ENCODE measurements around the gene WFDC1.

The WFDC1 gene

DNA sequence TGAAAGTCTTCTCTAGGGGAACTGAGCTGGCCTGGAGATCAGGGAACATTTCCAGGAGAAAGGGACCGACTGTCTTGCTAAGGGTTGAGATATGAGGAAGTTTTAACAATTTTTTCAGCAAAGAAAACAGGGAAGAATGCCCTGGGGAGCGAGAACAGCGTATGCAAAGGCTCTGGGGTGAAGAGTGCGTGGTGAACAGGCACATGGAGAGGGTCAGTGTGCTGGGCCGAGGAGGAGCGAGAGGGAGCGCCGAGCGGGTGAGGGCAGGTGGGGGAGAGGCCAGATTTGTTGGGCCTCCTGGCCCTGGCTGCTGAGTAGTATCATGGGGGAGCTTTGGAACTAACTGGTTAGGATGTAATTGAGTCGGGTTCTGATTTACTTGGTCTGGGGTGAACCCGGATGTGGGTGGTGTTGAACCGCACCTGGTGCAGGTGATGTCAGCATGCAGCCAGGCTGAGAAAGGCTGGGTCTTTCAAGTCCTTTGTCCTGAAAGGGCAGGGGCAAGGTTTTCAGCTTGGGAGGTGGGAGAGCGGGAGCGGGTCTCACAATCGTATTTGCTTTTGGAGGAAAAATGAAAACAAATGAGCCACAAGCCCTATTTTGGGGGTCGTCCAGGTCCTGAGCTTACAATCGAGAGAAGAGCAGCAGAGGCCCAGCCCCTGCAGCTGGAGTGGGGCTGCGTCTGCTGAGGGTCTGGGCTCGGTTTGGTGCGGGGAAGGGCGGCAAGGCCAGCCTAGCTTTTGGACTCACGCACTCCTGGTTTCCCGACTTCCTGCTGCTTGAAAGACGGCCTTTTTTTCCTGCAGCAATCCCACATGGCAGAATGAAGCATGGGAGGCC is 11.1 kb upstream of the WFDC1 start:
- DNase-seq (ENCODE audit: low spot score): no peak
- TF ChIP-seq CTCF (IDR thresholded peaks at IDR 0.05; ENCODE audit: borderline replicate concordance, control extremely low read depth, extremely low read depth, insufficient read depth, missing control alignments): no peak
- in situ Hi-C loops (cut with MboI; ENCODE audit: low sequenced_read_pairs, unreplicated experiment): loop anchor here (25.0 kb wide), 2 partner anchors 204 to 329 kb away; partner anchors contain the start of gene COTL1

DNA sequence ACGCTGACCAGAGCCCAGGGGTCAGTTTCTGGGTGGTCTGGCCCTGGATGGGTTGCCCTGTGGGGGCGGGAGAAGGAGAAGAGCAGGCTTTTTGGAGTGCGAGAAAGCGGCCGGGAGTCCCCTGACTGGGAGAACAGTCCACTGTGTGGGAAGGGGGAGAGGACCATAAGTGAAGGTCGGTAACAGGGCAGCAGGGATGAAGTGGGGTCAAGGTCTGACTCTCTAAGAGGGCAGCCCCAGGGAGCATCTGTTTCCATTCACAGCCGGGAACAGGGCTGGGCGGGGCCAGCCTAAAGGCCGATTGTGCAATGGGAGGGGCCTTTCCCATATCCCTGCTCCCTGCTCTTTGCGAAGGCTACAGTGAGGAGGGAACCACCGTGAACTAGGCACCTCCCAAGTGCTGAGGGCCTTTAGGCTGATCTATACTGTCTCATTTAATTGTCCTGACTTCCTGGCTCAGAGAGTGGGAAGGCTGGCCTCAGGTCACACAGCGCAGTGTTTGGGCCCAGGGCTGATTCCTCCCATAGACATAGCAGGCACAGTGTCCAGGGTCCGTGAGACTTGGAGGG is 10.4 kb upstream of the WFDC1 start:
- no peak for DNase-seq (ENCODE audit: low spot score)
- TF ChIP-seq CTCF (IDR thresholded peaks at IDR 0.05; ENCODE audit: borderline replicate concordance, control extremely low read depth, extremely low read depth, insufficient read depth, missing control alignments): no peak
- in situ Hi-C loops (cut with MboI; ENCODE audit: low sequenced_read_pairs, unreplicated experiment): loop anchor here (25.0 kb wide), 2 partner anchors 203 to 328 kb away; partner anchors contain the start of gene COTL1

DNA sequence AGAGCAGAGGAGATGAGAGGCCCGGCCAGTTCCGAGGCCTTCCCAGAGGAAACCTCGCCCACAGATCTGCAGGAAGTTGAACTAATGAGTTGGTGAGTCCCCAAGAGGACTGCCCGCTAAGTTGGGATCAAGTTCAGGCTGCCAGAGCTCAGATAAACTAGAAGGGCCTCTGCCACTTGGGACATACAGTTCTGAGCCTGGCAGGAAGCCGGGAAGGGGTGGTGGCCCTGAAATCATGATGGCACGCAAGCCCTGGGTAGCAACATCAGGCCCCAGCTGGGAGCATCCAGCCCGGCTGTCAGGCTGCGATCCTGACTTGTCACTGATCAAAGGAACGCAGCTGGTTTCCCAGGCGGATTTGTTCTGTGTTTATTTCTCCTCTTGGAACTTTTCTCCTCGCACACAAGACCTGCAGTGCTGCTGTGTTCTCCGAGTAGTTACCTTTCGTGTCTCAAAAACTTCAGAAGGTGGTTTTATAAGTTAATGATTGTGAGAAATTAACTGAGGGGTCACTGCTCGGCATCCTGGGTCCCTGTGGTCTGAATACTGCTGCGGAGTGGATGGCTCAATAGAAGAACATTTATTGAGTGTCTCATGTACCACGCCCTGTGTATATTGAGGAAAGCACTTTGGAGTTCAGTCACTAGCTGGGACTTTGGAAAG is 8.0 kb upstream of the WFDC1 start:
- DNase-seq (ENCODE audit: low spot score): no peak
- in situ Hi-C loops (cut with MboI; ENCODE audit: low sequenced_read_pairs, unreplicated experiment): loop anchor here (25.0 kb wide), 2 partner anchors 201 to 326 kb away; partner anchors contain the start of gene COTL1
- TF ChIP-seq CTCF (IDR thresholded peaks at IDR 0.05; ENCODE audit: borderline replicate concordance, control extremely low read depth, extremely low read depth, insufficient read depth, missing control alignments): no peak

DNA sequence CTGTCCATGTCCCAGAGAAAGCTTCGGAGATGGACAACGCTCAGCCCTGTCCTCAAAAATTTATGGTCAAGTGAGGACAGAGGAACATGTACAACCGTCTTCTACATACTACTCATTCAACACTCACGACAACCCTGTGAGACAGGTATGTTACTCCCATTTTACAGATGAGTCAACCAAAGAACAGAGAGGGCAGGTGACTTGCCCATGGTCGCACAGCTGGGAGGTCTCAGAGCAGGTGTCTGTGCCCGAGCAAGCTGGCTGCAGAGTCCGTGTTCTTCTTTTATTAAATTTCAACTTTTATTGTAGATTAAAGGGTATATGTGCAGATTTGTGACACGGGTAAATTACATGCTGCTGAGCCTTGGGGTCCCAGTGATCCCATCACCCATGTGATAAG is 5.8 kb upstream of the WFDC1 start:
- DNase-seq (ENCODE audit: low spot score): no peak
- in situ Hi-C loops (cut with MboI; ENCODE audit: low sequenced_read_pairs, unreplicated experiment): loop anchor here (25.0 kb wide), 2 partner anchors 198 to 323 kb away; partner anchors contain the start of gene COTL1
- no peak for TF ChIP-seq CTCF (IDR thresholded peaks at IDR 0.05; ENCODE audit: borderline replicate concordance, control extremely low read depth, extremely low read depth, insufficient read depth, missing control alignments)

GRCh38 chr16:84291226-84291625 is 3.5 kb upstream of the WFDC1 start:
- no peak for TF ChIP-seq CTCF (IDR thresholded peaks at IDR 0.05; ENCODE audit: borderline replicate concordance, control extremely low read depth, extremely low read depth, insufficient read depth, missing control alignments)
- no peak for DNase-seq (ENCODE audit: low spot score)
- in situ Hi-C loops (cut with MboI; ENCODE audit: low sequenced_read_pairs, unreplicated experiment): loop anchor here (25.0 kb wide), 2 partner anchors 196 to 321 kb away; partner anchors contain the start of gene COTL1

DNA sequence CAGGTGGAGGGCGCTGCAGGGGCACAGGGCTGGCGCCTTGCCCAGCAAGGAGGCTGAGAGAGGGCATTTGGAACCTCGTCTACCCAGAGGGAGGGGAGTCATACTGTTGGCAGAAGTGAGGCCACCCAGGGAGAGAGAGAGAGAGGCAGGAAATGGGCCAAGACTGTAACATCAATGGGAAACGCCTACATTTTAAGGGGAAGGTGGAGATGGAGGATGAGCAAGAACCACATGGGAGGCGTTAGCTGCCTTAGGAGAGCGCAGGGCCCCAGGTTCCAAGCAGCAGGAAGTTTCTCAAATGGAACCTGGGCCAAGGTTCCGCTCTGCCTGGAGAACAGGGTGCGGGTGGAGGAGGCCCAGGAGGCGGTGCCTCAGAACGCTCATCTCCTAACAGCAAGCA is 2.7 kb upstream of the WFDC1 start:
- no peak for DNase-seq (ENCODE audit: low spot score)
- in situ Hi-C loops (cut with MboI; ENCODE audit: low sequenced_read_pairs, unreplicated experiment): loop anchor here (25.0 kb wide), 2 partner anchors 195 to 320 kb away; partner anchors contain the start of gene COTL1
- no peak for TF ChIP-seq CTCF (IDR thresholded peaks at IDR 0.05; ENCODE audit: borderline replicate concordance, control extremely low read depth, extremely low read depth, insufficient read depth, missing control alignments)

Measured in GM13976 (cell line).